ENCODE results near the gene GTF3A. TPM values are rescaled to one million over a fixed set of nuclear protein-coding genes. Genes with fewer than 3 reads are reported as not detected.
A peak's percentile ranks its signal among the peaks of the same experiment; 100 is the strongest.

The GTF3A gene
- 174 TPM for polyA plus RNA-seq (2012; ENCODE audit: insufficient read depth, insufficient read length, low read depth)

DNA sequence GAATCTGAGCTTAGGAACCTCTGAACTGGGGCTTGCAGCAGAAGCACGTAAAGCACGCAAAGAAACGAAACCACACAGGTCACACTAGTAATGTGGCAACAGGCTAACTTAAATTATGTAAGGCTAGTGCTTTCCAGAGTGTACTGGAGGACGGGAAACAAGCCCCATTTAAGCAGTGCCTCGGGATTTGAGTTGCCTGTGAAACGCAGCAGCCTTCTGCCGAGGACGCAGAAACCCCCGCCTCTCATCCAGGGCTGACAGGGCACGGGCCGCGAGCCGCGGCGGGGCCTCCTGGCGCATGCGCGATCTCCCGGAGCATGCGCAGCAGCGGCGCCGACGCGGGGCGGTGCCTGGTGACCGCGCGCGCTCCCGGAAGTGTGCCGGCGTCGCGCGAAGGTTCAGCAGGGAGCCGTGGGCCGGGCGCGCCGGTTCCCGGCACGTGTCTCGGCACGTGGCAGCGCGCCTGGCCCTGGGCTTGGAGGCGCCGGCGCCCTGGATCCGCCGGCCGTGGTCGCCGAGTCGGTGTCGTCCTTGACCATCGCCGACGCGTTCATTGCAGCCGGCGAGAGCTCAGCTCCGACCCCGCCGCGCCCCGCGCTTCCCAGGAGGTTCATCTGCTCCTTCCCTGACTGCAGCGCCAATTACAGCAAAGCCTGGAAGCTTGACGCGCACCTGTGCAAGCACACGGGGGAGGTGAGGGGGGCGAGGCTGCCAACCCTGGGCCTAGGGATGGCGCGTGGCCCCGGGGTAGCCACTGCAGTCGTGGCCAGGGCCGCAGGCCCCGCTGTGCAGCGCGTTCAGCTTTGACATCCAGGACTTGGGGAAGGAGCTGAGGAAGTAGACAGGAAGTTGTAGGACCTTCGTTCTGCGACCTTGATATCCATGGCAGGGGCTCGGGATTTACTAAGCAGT lies at the start of gene GTF3A:
TSS of gene GTF3A (plus strand) at position 374 of the 912 bp plus-strand sequence.
- peaks cover 8% of the 10 kb centered on the region; the same call in 1 of the 2 replicates for H3K4me1 ChIP-seq
- peaks cover 28% of the 10 kb centered on the region for H3K36me3 ChIP-seq
- peak within 1 kb of the TSS; percentile 75 for H3K4me3 ChIP-seq (ENCODE audit: low read depth, low read length)
- no peak for TF ChIP-seq CTCF (IDR thresholded peaks at IDR 0.05; ENCODE audit: low read depth, low read length)
- no peaks in the 10 kb centered on the region for H3K27me3 ChIP-seq
- H3K9me3 ChIP-seq, result peaks cover 7% of the 10 kb centered on the region; the same call in 1 of the 2 replicates
- DNase-seq, result peak; percentile 90

- Histone ChIP-seq H3K4me1 (no peaks in the 10 kb centered on the region), H3K27me3 (peaks cover 20% of the 10 kb centered on the region), H3K36me3 (no peaks in the 10 kb centered on the region), H3K4me3 (ENCODE audit: low read depth, low read length) (no peak overlapping the region), H3K9me3 (no peaks in the 10 kb centered on the region)
- peak; percentile 91 for TF ChIP-seq CTCF (IDR thresholded peaks at IDR 0.05; ENCODE audit: low read depth, low read length)
- peak; percentile 76 for DNase-seq
These were observed 49.8 kb upstream of the GTF3A start for GRCh38 chr13:27374650-27375049.

GRCh38 chr13:27375686-27376326 lies 48.6 kb upstream of the GTF3A start:
- peak; percentile 82 for DNase-seq
- H3K4me1 ChIP-seq, result no peaks in the 10 kb centered on the region
- TF ChIP-seq CTCF (IDR thresholded peaks at IDR 0.05; ENCODE audit: low read depth, low read length), result peak; percentile 93
- no peaks in the 10 kb centered on the region for H3K9me3 ChIP-seq
- no peak overlapping the region for H3K4me3 ChIP-seq (ENCODE audit: low read depth, low read length)
- peaks cover 19% of the 10 kb centered on the region for H3K27me3 ChIP-seq
- no peaks in the 10 kb centered on the region for H3K36me3 ChIP-seq

GRCh38 chr13:27379126-27379525 lies 45.3 kb upstream of the GTF3A start:
- no peaks in the 10 kb centered on the region for H3K36me3 ChIP-seq
- no peak overlapping the region for H3K4me3 ChIP-seq (ENCODE audit: low read depth, low read length)
- no peaks in the 10 kb centered on the region for H3K4me1 ChIP-seq
- DNase-seq, result no peak
- H3K9me3 ChIP-seq, result no peaks in the 10 kb centered on the region
- TF ChIP-seq CTCF (IDR thresholded peaks at IDR 0.05; ENCODE audit: low read depth, low read length), result no peak
- H3K27me3 ChIP-seq, result no peaks in the 10 kb centered on the region; the same call in 1 of the 2 replicates

GRCh38 chr13:27379694-27380641 lies 44.5 kb upstream of the GTF3A start:
- H3K9me3 ChIP-seq, result no peaks in the 10 kb centered on the region
- peak; percentile 84 for TF ChIP-seq CTCF (IDR thresholded peaks at IDR 0.05; ENCODE audit: low read depth, low read length)
- peak; percentile 81 for DNase-seq
- no peaks in the 10 kb centered on the region; the same call in 1 of the 2 replicates for H3K27me3 ChIP-seq
- no peaks in the 10 kb centered on the region for H3K4me1 ChIP-seq
- no peaks in the 10 kb centered on the region for H3K36me3 ChIP-seq
- no peak overlapping the region for H3K4me3 ChIP-seq (ENCODE audit: low read depth, low read length)

Data from BE2C (cell line).